ENCODE data around the gene IL34.

IL34 gene

GRCh38 chr16:70689970-70690891 is 43.9 kb downstream of the IL34 start:
- no peak for DNase-seq

- DNase-seq: no peak
Observed at GRCh38 chr16:70691223-70692129, 45.1 kb downstream of the IL34 start.

- no peak for DNase-seq
Observed at GRCh38 chr16:70692130-70692872, 45.9 kb downstream of the IL34 start.

GRCh38 chr16:70692873-70693671 is 46.7 kb downstream of the IL34 start:
- no peak for DNase-seq

GRCh38 chr16:70694088-70694867 is 47.9 kb downstream of the IL34 start:
- DNase-seq: no peak

- peak; percentile 57 for DNase-seq
Observed at GRCh38 chr16:70694868-70695218, 48.5 kb downstream of the IL34 start.

GRCh38 chr16:70695331-70696070 is 49.1 kb downstream of the IL34 start:
- peak; percentile 96 for DNase-seq

GRCh38 chr16:70696355-70696754 is 50.0 kb downstream of the IL34 start:
- no peak for DNase-seq

GRCh38 chr16:70696952-70697593 is 50.7 kb downstream of the IL34 start:
- peak; percentile 59 for DNase-seq

- DNase-seq: no peak
Observed at GRCh38 chr16:70697594-70698170, 51.3 kb downstream of the IL34 start.

GRCh38 chr16:70698901-70699300 is 52.5 kb downstream of the IL34 start:
- no peak for DNase-seq

- no peak for DNase-seq
Observed at GRCh38 chr16:70699696-70700095, 53.3 kb downstream of the IL34 start.

- no peak for DNase-seq
Observed at GRCh38 chr16:70700101-70701020, 54.0 kb downstream of the IL34 start.

- DNase-seq: no peak
Observed at GRCh38 chr16:70701036-70701435, 54.7 kb downstream of the IL34 start.

- DNase-seq: no peak
Observed at GRCh38 chr16:70701596-70701995, 55.2 kb downstream of the IL34 start.

GRCh38 chr16:70701998-70702397 is 55.6 kb downstream of the IL34 start:
- DNase-seq: no peak

GRCh38 chr16:70702624-70703023 is 56.3 kb downstream of the IL34 start:
- DNase-seq: no peak

- no peak for DNase-seq
Observed at GRCh38 chr16:70703041-70703834, 56.9 kb downstream of the IL34 start.
